Cerebellar nuclear complex (tissue), 1 donor: ENCODE measurements around the gene PDCD11.

ENCODE experiments used
- DNase-seq, 2 experiments: peaks; one replicate each; lab custom pipeline; 2025; lab: John Stamatoyannopoulos, UW

Gene PDCD11

GRCh38 chr10:103417601-103418000 lies 21.2 kb downstream of the PDCD11 start:
- peak in 1 of 2 experiments; percentile 39 for DNase-seq

GRCh38 chr10:103419101-103419500 lies 22.7 kb downstream of the PDCD11 start:
- DNase-seq = no peak

DNA sequence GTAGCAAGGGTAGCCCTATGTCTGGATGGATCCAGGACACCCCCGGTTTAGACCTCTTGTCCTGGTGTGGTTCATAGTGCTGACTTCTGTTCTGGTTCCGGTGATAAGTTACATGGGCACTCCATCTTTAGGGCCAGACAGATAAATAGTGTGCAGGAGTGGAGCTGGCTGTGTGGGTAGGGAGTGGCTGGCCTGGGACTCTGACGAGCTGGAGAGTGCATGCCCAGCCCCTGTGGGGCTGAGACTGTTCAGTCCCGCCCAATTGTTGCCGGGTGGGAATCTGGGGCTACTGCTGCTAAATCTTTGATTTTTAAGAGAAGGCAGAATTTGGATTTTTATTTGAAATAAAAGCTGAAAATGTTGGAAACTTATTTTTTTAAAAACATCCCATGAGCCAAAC lies 27.3 kb downstream of the PDCD11 start:
- no peak for DNase-seq

- no peak for DNase-seq
Observed at GRCh38 chr10:103427866-103428265, 31.4 kb downstream of the PDCD11 start.

GRCh38 chr10:103428989-103429643 lies 32.7 kb downstream of the PDCD11 start:
- DNase-seq = no peak

DNA sequence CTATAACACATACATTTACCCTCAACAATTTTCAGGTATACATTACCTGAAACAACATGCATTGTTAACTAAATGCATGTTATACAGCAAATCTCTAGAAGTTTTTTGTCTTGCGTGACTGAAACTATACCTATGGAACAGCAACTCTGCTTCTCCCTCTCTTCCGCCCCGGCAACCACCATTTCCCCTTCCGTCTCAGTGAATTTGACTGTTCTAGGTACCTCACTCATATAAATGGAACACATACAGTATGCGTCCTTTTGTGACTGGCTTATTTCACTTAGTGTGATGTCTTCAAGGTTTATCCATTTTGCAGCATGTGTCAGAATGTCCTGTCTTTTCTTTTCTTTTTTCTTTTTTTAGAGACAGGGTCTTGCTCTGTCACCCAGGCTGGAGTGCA lies 33.2 kb downstream of the PDCD11 start:
- DNase-seq = no peak

DNA sequence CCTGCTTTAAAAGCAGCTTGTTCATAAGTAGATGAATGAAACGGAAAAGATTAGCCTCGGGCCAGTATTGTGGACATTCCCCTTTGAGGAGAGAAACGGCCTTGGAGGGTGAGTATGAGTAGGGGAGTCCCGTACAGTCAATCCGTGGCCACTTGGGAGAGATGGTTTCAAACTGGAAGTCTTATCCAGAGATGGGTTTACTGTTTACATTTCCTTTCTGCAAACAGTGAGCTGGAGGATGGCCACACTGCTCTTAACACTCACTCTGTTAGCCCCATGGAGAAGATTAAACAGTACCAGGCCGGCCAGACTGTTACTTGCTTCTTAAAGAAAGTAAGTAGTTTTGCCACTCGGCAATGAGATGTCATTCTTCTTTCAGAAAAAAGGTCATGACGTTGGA lies 35.5 kb downstream of the PDCD11 start:
- no peak for DNase-seq

DNA sequence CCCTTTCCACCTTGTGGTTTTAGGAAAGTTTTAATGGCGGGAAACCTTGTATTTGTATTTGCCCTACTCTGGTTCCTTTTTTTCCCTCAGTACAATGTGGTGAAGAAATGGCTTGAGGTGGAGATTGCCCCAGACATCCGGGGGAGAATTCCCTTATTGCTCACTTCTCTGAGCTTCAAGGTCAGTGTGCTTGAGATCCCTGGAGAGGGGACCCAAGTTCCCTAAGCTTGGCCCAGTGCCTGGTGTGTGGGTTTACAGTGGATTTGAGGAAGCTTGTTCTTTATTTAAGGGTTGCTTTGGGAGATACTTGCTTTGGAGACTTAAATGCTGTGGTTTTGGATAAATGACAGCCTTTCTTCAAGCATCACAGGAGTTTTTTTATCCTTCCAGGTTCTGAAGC lies 37.4 kb downstream of the PDCD11 start:
- no peak for DNase-seq

GRCh38 chr10:103439776-103440175 lies 43.4 kb downstream of the PDCD11 start:
- DNase-seq = no peak

DNA sequence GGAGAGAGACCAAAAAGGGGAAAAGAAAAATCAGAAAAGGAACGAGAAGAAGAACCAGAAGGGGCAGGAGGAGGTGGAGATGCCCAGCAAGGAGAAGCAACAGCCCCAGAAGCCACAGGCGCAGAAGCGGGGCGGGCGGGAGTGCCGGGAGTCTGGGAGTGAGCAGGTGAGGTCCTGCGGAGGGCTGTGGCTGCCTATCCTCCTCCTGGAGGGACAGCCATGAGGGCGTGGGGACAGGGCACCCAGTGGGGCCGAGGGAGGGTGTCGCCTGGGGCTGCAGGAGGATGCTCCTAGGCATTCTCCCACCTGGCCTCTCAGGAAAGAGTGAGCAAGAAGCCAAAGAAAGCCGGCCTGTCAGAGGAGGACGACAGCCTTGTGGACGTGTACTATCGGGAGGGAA lies 44.0 kb downstream of the PDCD11 start:
- no peak for DNase-seq

GRCh38 chr10:103441206-103441605 lies 44.8 kb downstream of the PDCD11 start:
- no peak for DNase-seq

DNA sequence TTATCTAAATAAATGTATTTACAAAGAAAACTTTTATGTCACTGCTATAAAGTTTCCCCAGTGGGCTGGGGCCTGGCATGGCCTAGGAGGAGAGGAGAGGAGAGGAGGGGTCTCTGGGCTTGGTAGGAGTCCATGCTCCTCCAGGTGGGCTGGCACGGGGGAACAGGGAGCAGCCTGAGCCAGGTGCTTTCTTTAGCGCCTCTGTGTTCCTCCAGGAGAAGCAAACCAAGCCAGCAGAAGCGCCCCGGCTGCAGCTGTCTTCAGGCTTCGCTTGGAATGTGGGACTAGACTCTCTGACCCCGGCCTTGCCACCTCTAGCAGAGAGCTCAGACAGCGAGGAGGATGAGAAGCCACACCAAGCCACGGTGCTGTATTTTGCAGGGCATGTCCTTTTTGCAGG lies 45.2 kb downstream of the PDCD11 start:
- no peak for DNase-seq

DNA sequence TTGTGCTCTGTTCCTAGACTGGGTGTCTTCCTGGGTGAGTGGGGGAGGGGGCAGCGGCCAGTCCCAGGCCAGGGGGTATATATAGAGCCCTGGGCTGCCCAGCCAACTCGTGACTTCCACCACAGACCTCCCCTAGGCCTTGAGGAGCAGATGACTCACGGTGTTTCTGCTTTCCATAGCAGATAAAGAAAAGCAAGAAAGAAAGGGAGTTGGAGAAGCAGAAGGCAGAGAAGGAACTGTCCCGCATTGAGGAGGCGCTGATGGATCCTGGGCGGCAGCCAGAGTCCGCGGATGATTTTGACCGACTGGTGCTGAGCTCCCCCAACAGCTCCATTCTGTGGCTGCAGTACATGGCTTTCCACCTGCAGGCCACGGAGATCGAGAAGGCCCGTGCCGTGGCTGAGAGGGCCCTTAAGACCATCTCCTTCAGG lies 45.6 kb downstream of the PDCD11 start:
- DNase-seq = no peak

GRCh38 chr10:103443475-103444185 lies 47.2 kb downstream of the PDCD11 start:
- no peak for DNase-seq

DNA sequence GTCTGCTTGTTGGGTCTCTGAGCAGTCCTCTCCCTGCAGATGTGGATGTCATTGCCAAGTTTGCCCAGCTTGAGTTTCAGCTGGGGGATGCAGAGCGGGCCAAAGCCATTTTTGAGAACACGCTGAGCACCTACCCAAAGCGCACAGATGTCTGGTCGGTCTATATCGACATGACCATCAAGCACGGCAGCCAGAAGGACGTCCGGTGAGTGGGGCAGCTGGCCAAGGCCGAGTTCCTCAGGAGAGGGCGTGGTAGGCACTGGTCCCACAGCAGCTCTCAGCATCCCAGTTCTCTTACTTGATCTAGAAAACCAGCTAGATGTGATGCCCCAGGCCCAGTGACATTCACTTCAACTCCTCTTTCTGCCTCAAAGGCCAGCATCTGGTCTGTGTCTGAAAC lies 48.1 kb downstream of the PDCD11 start:
- DNase-seq = no peak

- DNase-seq = no peak
Observed at GRCh38 chr10:103445366-103445765, 48.9 kb downstream of the PDCD11 start.

DNA sequence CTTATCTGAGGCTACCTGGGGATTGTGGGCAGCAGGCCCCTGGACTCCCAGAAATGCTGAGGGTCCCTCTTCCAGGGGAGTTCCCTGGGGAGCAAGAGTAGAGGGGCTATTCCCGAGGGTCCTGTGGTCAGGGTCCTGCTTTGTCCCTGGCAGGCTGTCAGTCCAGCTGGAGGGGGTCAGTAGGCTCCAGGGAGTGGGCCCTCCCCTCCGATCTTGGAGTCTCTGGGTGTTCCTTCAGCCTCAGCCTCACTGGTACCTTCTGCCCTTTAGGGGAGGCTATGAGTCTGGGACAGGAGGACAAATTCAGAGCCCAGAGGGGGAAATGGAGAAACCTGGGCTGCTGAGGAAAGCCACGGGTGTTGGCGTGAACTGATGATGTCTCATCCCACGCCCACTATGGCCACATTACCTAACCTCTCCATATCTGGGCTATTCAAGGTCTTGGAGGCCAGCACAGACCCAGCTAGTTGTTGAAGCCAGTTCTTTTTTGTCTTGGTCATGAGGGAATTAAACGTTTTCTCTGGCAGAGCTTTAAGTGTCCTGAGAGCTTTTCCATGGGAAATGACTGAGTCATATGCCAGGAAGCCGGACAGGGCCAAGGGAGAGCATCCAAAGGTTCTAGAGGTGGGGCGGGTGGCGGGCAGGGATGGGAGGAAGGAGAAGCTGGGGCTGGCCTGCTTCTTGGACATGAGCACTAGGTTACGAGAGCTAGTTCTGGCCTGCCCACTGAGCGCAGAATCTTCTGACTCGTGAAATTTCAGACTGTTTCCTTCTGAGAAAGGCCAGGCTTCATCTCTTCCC lies 49.5 kb downstream of the PDCD11 start:
- no peak for DNase-seq

GRCh38 chr10:103447187-103447586 lies 50.8 kb downstream of the PDCD11 start:
- no peak for DNase-seq

DNA sequence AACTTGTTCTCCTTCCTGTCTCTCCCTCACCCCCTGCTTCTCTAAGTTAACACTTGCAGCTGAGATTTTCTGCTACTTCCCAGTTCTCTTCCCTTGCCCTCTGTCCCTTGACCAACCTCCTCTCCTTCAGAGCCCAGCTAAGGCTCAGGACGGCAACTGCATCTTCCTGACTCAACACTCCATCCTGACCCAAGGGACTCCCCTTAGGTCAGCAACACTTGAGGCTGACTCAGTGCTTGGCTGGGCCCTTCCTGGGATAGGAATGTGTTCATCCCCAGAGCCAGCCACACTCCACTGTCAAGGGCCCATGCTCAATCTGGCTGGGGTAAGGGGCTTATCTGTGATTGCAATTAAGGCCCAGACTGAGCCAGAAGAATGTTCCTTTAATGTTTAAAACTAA lies 52.3 kb downstream of the PDCD11 start:
- no peak for DNase-seq

DNA sequence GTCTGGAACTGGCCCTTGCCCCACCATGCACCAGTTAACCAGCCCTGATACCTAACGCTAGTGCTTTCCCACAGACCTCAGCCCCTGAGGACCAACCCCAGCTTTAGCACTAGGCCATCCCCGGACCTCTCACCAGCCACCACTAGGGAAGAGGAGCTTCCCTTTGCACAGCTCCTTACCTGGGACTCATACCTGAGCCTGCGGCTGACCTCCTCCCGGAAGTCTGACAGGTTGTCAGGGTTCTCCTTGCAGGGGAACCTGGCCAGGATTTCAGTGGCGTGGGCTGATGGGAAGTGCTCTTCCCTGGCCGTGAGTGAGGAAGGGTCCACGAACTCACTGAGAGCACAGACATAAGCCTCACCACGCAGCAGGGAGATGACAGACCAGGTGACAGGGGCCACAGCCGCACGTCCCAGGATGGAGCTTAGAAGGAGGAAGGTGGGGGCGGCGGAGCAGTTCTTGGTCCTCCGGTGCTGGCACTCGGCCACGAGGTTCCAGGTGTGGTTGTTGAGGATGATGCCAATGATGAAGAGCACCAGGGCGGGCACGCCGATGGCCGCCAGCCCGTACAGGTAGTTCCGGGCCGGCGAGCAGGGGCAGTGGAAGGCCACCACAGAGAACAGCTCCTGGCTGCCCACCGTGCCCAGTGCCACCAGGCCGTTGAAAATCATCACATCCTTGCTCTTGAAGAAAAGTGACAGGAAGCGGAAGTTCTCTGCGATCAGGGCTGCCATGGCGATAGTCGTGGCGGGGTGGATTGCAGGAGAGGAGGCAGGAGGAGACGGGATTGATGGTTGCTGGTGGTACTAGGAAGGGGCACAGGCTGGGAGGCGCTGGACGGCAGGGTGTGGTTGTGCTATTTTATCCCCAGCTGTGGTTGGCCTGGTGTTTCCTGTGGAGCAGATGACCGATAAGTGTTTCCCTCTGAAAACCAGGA lies 53.0 kb downstream of the PDCD11 start:
- DNase-seq = no peak

DNA sequence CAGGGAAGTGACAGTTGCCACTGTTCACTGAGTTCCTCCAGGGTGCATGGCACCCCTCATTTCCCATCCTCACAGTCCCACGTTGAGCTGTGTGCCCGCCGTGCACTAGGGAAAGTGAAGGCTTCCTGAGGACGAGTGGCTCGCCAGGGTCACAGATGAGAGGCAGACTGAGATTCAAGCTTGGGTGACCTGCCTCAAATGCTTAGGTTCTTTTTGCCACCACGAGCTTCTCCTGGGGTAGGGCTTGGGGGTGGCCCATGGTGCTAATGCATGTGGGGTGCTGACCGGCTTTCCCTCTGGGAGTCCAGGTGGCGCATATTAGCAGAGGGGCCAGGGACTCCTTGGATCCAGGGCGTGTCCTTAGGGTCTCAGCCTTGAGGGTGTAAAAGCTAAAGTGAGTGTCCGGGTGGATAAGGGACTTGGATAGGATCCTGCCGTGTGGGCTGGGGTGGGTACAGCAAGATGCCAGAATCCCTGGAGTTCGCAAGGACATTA lies 53.8 kb downstream of the PDCD11 start:
- no peak for DNase-seq
